Chondrocyte (in vitro differentiated cells): ENCODE results near the gene FAM163B. TPM values are rescaled to one million over a fixed set of nuclear protein-coding genes. Genes with fewer than 3 reads are reported as not detected.

ENCODE experiments used
- DNase-seq: peaks from one replicate; pipeline ENCODE4 v3.0.0; 2021; ENCODE audit warnings: mixed read lengths, low spot score
- H3K27ac Mint-ChIP-seq: one replicate; pipeline ENCODE4 v1.8.0; 2021; ENCODE audit warnings: mild to moderate bottlenecking, moderate library complexity, mixed read lengths; ENCODE audit not compliant: unreplicated experiment
- H3K27me3 Mint-ChIP-seq: 2 replicates; pipeline ENCODE4 v1.8.0; 2021; ENCODE audit warnings: low read depth, mixed read lengths
- H3K36me3 Mint-ChIP-seq: 2 replicates; pipeline ENCODE4 v1.8.0; 2021; ENCODE audit warnings: low read depth, mixed read lengths
- H3K4me1 Mint-ChIP-seq: 2 replicates; pipeline ENCODE4 v1.8.0; 2021; ENCODE audit warnings: low read depth, mild to moderate bottlenecking, mixed read lengths
- H3K4me3 Mint-ChIP-seq: one replicate; pipeline ENCODE4 v1.8.0; 2021; ENCODE audit warnings: mild to moderate bottlenecking, moderate library complexity, mixed read lengths; ENCODE audit not compliant: unreplicated experiment
- H3K9me3 Mint-ChIP-seq: 2 replicates; pipeline ENCODE4 v1.8.0; 2021; ENCODE audit warnings: low read depth, mixed read lengths
- CTCF ChIP-seq: fragments of 200-600 bp; sonication (generic); IDR thresholded peaks from 2 replicates; pipeline ENCODE4 v1.5.0; 2021; ENCODE audit warnings: antibody characterized with exemption, mild to moderate bottlenecking, moderate library complexity
- total RNA-seq: library from RNA; stranded (reverse); gene quantifications from 3 replicates; pipeline ENCODE4 v1.2.1, GENCODE V29; 2021

Gene FAM163B
- total RNA-seq, 1 donor from 2014 or later: not detected

GRCh38 chr9:133638711-133639110 is 29.5 kb upstream of the FAM163B start:
- Mint-ChIP-seq H3K36me3 (no peaks in the 10 kb centered on the region), H3K4me1 (no peaks in the 10 kb centered on the region), H3K27me3 (peaks cover 65% of the 10 kb centered on the region), H3K27ac (no peak overlapping the region), H3K9me3 (no peaks in the 10 kb centered on the region), H3K4me3 (no peak overlapping the region)
- DNase-seq: no peak
- no peak for TF ChIP-seq CTCF

- H3K27me3 Mint-ChIP-seq: peaks cover 68% of the 10 kb centered on the region
- H3K9me3 Mint-ChIP-seq: no peaks in the 10 kb centered on the region
- no peaks in the 10 kb centered on the region for H3K4me1 Mint-ChIP-seq
- no peak overlapping the region for H3K4me3 Mint-ChIP-seq
- TF ChIP-seq CTCF: no peak
- no peak overlapping the region for H3K27ac Mint-ChIP-seq
- H3K36me3 Mint-ChIP-seq: no peaks in the 10 kb centered on the region
- no peak for DNase-seq
Observed at GRCh38 chr9:133638076-133638475, 28.9 kb upstream of the FAM163B start.

- Mint-ChIP-seq H3K4me1 (no peaks in the 10 kb centered on the region), H3K27ac (no peak overlapping the region), H3K36me3 (no peaks in the 10 kb centered on the region), H3K27me3 (peaks cover 72% of the 10 kb centered on the region), H3K4me3 (no peak overlapping the region), H3K9me3 (no peaks in the 10 kb centered on the region)
- no peak for DNase-seq
- no peak for TF ChIP-seq CTCF
Observed at GRCh38 chr9:133637451-133638055, 28.4 kb upstream of the FAM163B start.

- H3K36me3 Mint-ChIP-seq: no peaks in the 10 kb centered on the region
- H3K27me3 Mint-ChIP-seq: peaks cover 75% of the 10 kb centered on the region
- H3K27ac Mint-ChIP-seq: no peak overlapping the region
- TF ChIP-seq CTCF: no peak
- DNase-seq: no peak
- H3K4me3 Mint-ChIP-seq: no peak overlapping the region
- no peaks in the 10 kb centered on the region for H3K4me1 Mint-ChIP-seq
- H3K9me3 Mint-ChIP-seq: no peaks in the 10 kb centered on the region
Observed at GRCh38 chr9:133636902-133637301, 27.7 kb upstream of the FAM163B start.

- TF ChIP-seq CTCF: no peak
- H3K4me1 Mint-ChIP-seq: no peaks in the 10 kb centered on the region
- H3K4me3 Mint-ChIP-seq: no peak within 1 kb of the TSS
- peaks cover 70% of the 10 kb centered on the region for H3K27me3 Mint-ChIP-seq
- no peaks in the 10 kb centered on the region for H3K9me3 Mint-ChIP-seq
- H3K36me3 Mint-ChIP-seq: no peaks in the 10 kb centered on the region
- H3K27ac Mint-ChIP-seq: no peak within 1 kb of the TSS
- DNase-seq: no peak
Observed at GRCh38 chr9:133635533-133636531, 26.6 kb upstream of the FAM163B start, which contains the start of gene DBH. DBH (plus strand) TSS chr9:133636363; CDS start chr9:133636372, 9 bp downstream.
